ENCODE data around the gene TRIM69.
"Not testable (repeated sequence)": the region's sequence is repeated elsewhere in the genome, so short reads cannot be mapped to it uniquely, and the experiment has no call there.

The TRIM69 gene

GRCh38 chr15:44736181-44736765 is at the start of gene TRIM69:
TRIM69 (plus strand) TSS chr15:44736528; CDS start chr15:44736705, 177 bp downstream.
- DNase-seq (ENCODE audit: low read depth): no peak

GRCh38 chr15:44689318-44689717 is 47.0 kb upstream of the TRIM69 start:
- DNase-seq (ENCODE audit: low read depth): not testable (repeated sequence)

- DNase-seq (ENCODE audit: low read depth): not testable (repeated sequence)
These were observed 46.1 kb upstream of the TRIM69 start for GRCh38 chr15:44690245-44690644.

- no peak for DNase-seq (ENCODE audit: low read depth)
These were observed 43.7 kb upstream of the TRIM69 start for GRCh38 chr15:44692659-44693058.

GRCh38 chr15:44694416-44694815 is 41.9 kb upstream of the TRIM69 start:
- no peak for DNase-seq (ENCODE audit: low read depth)

GRCh38 chr15:44695294-44695693 is 41.0 kb upstream of the TRIM69 start:
- no peak for DNase-seq (ENCODE audit: low read depth)

- no peak for DNase-seq (ENCODE audit: low read depth)
These were observed 39.3 kb upstream of the TRIM69 start for GRCh38 chr15:44697014-44697413.

- DNase-seq (ENCODE audit: low read depth): no peak
These were observed 37.7 kb upstream of the TRIM69 start for GRCh38 chr15:44698641-44699040.

- not testable (repeated sequence) for DNase-seq (ENCODE audit: low read depth)
These were observed 35.7 kb upstream of the TRIM69 start for GRCh38 chr15:44700676-44701075.

GRCh38 chr15:44705986-44706385 is 30.3 kb upstream of the TRIM69 start:
- DNase-seq (ENCODE audit: low read depth): no peak

- no peak for DNase-seq (ENCODE audit: low read depth)
These were observed 29.9 kb upstream of the TRIM69 start for GRCh38 chr15:44706401-44706800.

GRCh38 chr15:44706946-44707636 is 29.2 kb upstream of the TRIM69 start:
- no peak for DNase-seq (ENCODE audit: low read depth)

GRCh38 chr15:44710236-44711095 is 25.9 kb upstream of the TRIM69 start:
- DNase-seq (ENCODE audit: low read depth): no peak

- peak; percentile 95 for DNase-seq (ENCODE audit: low read depth)
These were observed 25.1 kb upstream of the TRIM69 start, which contains the start of the genes B2M and PATL2 for GRCh38 chr15:44711096-44711742. B2M (plus strand) TSS chr15:44711517; CDS start chr15:44711547, 30 bp downstream. PATL2 (minus strand) TSS chr15:44711323; CDS start chr15:44676490, 34,833 bp downstream.

GRCh38 chr15:44711743-44712345 is 24.5 kb upstream of the TRIM69 start:
- DNase-seq (ENCODE audit: low read depth): no peak

- DNase-seq (ENCODE audit: low read depth): peak; percentile 84
These were observed 23.9 kb upstream of the TRIM69 start for GRCh38 chr15:44712346-44713005.

GRCh38 chr15:44713006-44713966 is 23.0 kb upstream of the TRIM69 start:
- no peak for DNase-seq (ENCODE audit: low read depth)

GRCh38 chr15:44715142-44715796 is 21.1 kb upstream of the TRIM69 start:
- no peak for DNase-seq (ENCODE audit: low read depth)

- no peak for DNase-seq (ENCODE audit: low read depth)
These were observed 20.5 kb upstream of the TRIM69 start for GRCh38 chr15:44715797-44716334.
